IgD-negative memory B cell (primary cell): ENCODE results near the gene LRRC71. TPM values are rescaled to one million over a fixed set of nuclear protein-coding genes. Genes with fewer than 3 reads are reported as not detected.

Experiments used
- polyA plus RNA-seq: library from polyadenylated mRNA; unstranded; fragments of 300-500 nt; fragmentation: Illumina TruSeq; gene quantifications from one replicate; pipeline ENCODE4 v1.2.3, GENCODE V29; 2021

Gene LRRC71
- polyA plus RNA-seq, 1 donor from 2014 or later, result not detected

Other genes starting within 250 kb of the LRRC71 start
- gene NES, start 243.2 kb upstream of the LRRC71 start, polyA plus RNA-seq, result not detected
- gene CRABP2, start 215.0 kb upstream of the LRRC71 start, polyA plus RNA-seq, result 0.31 TPM
- gene METTL25B, start 192.2 kb upstream of the LRRC71 start, polyA plus RNA-seq, result 11.5 TPM
- gene ISG20L2, start 191.9 kb upstream of the LRRC71 start, polyA plus RNA-seq, result 39.7 TPM
- 93.7 TPM for gene MRPL24, start 179.5 kb upstream of the LRRC71 start, polyA plus RNA-seq
- gene HDGF, start 169.0 kb upstream of the LRRC71 start, polyA plus RNA-seq, result 17.8 TPM
- 57.3 TPM for gene PRCC, start 153.1 kb upstream of the LRRC71 start, polyA plus RNA-seq
- gene SH2D2A, start 103.8 kb upstream of the LRRC71 start, polyA plus RNA-seq, result 2.1 TPM
- gene INSRR, start 61.5 kb upstream of the LRRC71 start, polyA plus RNA-seq, result not detected
- gene NTRK1, start 59.8 kb upstream of the LRRC71 start, polyA plus RNA-seq, result not detected
- gene PEAR1, start 26.9 kb upstream of the LRRC71 start, polyA plus RNA-seq, result not detected
- 2.8 TPM for gene ARHGEF11, start 125.1 kb downstream of the LRRC71 start, polyA plus RNA-seq
- gene ETV3L, start 179.2 kb downstream of the LRRC71 start, polyA plus RNA-seq, result not detected
- 4.7 TPM for gene ETV3, start 217.8 kb downstream of the LRRC71 start, polyA plus RNA-seq